Measurements from ENCODE around the gene WDR18.

Gene WDR18, protein sequence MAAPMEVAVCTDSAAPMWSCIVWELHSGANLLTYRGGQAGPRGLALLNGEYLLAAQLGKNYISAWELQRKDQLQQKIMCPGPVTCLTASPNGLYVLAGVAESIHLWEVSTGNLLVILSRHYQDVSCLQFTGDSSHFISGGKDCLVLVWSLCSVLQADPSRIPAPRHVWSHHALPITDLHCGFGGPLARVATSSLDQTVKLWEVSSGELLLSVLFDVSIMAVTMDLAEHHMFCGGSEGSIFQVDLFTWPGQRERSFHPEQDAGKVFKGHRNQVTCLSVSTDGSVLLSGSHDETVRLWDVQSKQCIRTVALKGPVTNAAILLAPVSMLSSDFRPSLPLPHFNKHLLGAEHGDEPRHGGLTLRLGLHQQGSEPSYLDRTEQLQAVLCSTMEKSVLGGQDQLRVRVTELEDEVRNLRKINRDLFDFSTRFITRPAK

DNA sequence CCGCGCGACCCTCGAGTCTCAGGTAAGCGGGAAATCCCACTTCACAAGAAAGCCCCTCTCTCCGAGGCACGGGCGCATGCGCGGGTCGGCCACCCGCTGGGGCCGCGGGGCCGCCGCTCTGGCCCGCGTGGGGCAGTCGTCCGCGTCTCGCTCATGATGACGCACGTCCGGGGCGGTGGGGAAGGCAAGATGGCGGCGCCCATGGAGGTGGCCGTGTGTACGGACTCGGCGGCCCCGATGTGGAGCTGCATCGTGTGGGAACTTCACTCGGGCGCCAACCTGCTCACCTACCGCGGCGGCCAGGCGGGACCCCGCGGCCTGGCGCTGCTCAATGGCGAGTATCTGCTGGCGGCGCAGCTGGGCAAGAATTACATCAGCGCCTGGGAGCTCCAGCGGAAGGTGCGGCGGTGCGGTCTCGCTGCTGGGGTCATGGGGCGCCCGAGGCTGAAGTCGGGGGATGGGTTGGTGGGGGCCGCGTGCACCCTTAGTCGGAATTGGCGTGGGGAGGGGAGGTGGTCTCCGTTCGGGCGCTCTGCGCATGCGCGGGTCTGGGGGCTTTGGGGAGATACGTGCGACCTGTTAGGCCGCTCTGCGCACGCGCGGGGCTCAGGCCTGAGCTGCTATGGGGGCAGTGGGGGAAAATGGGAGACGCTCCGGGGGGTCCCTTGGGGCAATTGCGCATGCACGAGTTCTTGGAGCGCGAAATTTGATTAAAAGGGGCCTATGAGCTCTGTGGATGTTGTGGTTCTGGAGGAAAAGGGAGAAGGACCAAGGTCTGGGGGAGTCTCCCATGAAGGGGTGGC, at the start of gene WDR18:
Gene WDR18, plus strand, starts transcription at position 181 of the 803 bp plus-strand sequence. Its CDS starts 9 bp downstream, at position 190.
- H3K27me3 ChIP-seq (replicated peaks; ENCODE audit: control insufficient read depth, insufficient read depth, low read length): no peaks in the 10 kb centered on the region
- H3K36me3 ChIP-seq (ENCODE audit: control insufficient read depth, insufficient read depth, low read length): peaks cover 11% of the 10 kb centered on the region
- TF ChIP-seq, protein P1, sequence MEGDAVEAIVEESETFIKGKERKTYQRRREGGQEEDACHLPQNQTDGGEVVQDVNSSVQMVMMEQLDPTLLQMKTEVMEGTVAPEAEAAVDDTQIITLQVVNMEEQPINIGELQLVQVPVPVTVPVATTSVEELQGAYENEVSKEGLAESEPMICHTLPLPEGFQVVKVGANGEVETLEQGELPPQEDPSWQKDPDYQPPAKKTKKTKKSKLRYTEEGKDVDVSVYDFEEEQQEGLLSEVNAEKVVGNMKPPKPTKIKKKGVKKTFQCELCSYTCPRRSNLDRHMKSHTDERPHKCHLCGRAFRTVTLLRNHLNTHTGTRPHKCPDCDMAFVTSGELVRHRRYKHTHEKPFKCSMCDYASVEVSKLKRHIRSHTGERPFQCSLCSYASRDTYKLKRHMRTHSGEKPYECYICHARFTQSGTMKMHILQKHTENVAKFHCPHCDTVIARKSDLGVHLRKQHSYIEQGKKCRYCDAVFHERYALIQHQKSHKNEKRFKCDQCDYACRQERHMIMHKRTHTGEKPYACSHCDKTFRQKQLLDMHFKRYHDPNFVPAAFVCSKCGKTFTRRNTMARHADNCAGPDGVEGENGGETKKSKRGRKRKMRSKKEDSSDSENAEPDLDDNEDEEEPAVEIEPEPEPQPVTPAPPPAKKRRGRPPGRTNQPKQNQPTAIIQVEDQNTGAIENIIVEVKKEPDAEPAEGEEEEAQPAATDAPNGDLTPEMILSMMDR (IDR thresholded peaks at IDR 0.05; ENCODE audit: insufficient read depth, low read length, poor library complexity, severe bottlenecking): no peak
- H3K4me3 ChIP-seq (replicated peaks; ENCODE audit: low read depth, low read length): peak within 1 kb of the TSS; percentile 95
- peak; percentile 94 for DNase-seq (ENCODE audit: extremely low read depth, insufficient read length)

DNA sequence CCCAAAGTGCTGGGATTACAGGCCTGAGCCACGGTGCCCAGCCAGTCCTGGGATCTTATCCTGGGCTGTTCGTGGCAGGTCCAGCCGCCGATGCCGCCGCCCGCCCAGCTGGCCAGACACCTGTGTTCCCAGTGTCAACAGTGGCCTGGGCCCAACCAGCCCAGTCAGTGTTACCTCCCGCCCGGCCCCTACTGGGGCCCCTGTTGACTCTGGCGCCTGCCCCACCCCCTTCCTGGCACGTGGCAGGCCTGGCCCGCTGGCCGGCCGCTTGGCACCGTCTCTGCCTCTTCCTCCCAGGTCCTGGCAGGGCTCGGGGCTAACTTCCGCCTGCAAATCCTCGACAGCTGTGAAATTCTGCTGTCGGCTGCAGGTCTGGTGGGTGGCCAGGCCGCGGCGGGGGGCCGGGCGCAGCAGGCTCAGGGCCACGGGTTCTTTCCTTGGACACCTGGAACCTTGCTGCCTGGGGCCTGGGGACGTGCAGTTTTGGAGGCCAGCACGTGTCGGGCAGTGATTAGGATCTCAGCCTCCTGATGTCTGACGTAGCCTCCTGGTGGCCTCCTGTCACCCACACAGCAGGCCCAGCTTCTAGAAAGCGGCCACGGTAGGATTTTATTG, 49.2 kb upstream of the WDR18 start:
- TF ChIP-seq, protein P1 (IDR thresholded peaks at IDR 0.05; ENCODE audit: insufficient read depth, low read length, poor library complexity, severe bottlenecking): no peak
- peaks cover 36% of the 10 kb centered on the region for H3K36me3 ChIP-seq (ENCODE audit: control insufficient read depth, insufficient read depth, low read length)
- DNase-seq (ENCODE audit: extremely low read depth, insufficient read length): peak; percentile 11
- H3K4me3 ChIP-seq (replicated peaks; ENCODE audit: low read depth, low read length): no peak overlapping the region
- no peaks in the 10 kb centered on the region for H3K27me3 ChIP-seq (replicated peaks; ENCODE audit: control insufficient read depth, insufficient read depth, low read length)

DNA sequence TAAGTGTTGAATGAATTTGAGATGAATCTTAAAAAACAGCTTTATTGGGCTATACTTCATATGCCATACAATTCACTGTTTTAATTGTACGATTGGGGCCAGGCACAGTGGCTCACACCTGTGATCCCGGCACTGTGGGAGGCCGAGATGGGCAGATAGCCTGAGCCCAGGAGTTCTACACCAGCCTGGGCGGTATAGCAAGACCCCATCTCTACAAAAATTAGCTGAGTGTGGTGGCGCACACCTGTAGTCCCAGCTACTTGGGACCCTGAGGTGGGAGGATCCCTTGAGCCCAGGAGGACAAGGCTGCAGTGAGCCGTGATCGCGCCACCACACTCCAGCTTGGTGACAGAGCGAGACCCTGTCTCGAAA, 48.0 kb upstream of the WDR18 start:
- TF ChIP-seq, protein P1 (IDR thresholded peaks at IDR 0.05; ENCODE audit: insufficient read depth, low read length, poor library complexity, severe bottlenecking): no peak
- H3K4me3 ChIP-seq (replicated peaks; ENCODE audit: low read depth, low read length): no peak overlapping the region
- DNase-seq (ENCODE audit: extremely low read depth, insufficient read length): no peak
- peaks cover 34% of the 10 kb centered on the region for H3K36me3 ChIP-seq (ENCODE audit: control insufficient read depth, insufficient read depth, low read length)
- H3K27me3 ChIP-seq (replicated peaks; ENCODE audit: control insufficient read depth, insufficient read depth, low read length): no peaks in the 10 kb centered on the region

DNA sequence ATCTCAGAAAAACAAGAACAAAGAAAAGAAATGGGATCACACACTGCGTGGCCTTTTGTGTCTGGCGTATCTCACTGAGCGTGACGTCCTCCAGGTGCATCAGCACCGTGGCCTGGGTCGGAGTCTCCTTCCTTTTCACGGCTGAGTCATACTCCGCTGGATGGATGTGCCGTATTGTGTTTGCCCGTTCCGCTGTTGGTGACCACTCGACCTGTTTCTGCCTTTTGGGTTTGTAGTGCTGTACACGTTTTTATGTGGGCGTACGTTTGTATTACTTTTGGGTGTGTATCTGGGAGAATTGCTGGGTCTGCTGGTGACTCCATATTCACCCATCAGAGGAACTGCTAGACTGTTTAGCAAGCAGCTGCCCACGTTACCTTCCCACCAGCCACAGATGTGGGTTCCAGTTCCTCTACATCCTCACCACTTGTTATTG, 46.9 kb upstream of the WDR18 start:
- TF ChIP-seq, protein P1 (IDR thresholded peaks at IDR 0.05; ENCODE audit: insufficient read depth, low read length, poor library complexity, severe bottlenecking): no peak
- Histone ChIP-seq H3K27me3 (replicated peaks; ENCODE audit: control insufficient read depth, insufficient read depth, low read length) (no peaks in the 10 kb centered on the region), H3K4me3 (replicated peaks; ENCODE audit: low read depth, low read length) (no peak overlapping the region), H3K36me3 (ENCODE audit: control insufficient read depth, insufficient read depth, low read length) (peaks cover 36% of the 10 kb centered on the region)
- DNase-seq (ENCODE audit: extremely low read depth, insufficient read length): no peak

DNA sequence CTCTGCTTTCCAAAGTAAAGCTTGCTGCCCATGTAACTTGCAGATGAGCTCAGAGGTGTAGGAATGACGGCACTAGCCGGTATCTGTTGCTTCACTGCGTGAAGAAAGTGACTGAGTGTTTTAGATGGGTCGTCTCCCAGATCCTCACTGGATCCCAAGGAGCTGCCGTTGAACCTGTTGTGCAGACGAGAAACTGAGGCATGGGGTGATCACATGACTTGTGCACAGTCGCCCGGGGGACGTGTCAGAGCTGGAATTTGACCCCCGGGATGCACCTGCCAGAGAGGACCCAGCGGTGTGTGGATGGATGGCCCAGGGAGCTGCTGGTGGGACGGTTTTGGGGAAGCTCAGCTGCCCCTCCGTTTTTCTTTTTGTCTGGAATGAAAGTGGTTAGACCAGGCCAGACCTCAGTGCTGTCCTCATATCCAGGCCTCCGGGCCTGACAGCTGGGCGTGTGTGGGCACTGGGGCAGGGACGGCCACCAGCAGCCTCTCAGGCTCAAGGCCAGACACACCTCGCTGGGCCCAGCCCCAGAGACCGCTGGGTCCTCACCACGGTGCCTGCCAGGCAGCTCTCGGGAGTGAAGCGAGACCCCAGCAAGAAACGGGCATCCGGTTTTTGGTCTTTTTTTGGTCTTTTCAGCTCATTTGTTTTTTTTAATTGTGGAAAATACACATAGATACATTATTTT, 45.8 kb upstream of the WDR18 start:
- no peak for DNase-seq (ENCODE audit: extremely low read depth, insufficient read length)
- H3K27me3 ChIP-seq (replicated peaks; ENCODE audit: control insufficient read depth, insufficient read depth, low read length): no peaks in the 10 kb centered on the region
- peaks cover 37% of the 10 kb centered on the region for H3K36me3 ChIP-seq (ENCODE audit: control insufficient read depth, insufficient read depth, low read length)
- TF ChIP-seq, protein P1 (IDR thresholded peaks at IDR 0.05; ENCODE audit: insufficient read depth, low read length, poor library complexity, severe bottlenecking): no peak
- no peak overlapping the region for H3K4me3 ChIP-seq (replicated peaks; ENCODE audit: low read depth, low read length)

Measured in GM06990 (cell line).